ENCODE data around the gene ANGPTL4.
"Not testable (repeated sequence)": the region's sequence is repeated elsewhere in the genome, so short reads cannot be mapped to it uniquely, and the experiment has no call there.

- TF ChIP-seq, protein P1, sequence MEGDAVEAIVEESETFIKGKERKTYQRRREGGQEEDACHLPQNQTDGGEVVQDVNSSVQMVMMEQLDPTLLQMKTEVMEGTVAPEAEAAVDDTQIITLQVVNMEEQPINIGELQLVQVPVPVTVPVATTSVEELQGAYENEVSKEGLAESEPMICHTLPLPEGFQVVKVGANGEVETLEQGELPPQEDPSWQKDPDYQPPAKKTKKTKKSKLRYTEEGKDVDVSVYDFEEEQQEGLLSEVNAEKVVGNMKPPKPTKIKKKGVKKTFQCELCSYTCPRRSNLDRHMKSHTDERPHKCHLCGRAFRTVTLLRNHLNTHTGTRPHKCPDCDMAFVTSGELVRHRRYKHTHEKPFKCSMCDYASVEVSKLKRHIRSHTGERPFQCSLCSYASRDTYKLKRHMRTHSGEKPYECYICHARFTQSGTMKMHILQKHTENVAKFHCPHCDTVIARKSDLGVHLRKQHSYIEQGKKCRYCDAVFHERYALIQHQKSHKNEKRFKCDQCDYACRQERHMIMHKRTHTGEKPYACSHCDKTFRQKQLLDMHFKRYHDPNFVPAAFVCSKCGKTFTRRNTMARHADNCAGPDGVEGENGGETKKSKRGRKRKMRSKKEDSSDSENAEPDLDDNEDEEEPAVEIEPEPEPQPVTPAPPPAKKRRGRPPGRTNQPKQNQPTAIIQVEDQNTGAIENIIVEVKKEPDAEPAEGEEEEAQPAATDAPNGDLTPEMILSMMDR (IDR thresholded peaks at IDR 0.05; ENCODE audit: poor library complexity, severe bottlenecking), result not testable (repeated sequence)
- not testable (repeated sequence) for TF ChIP-seq EP300 (conservative IDR thresholded peaks at IDR 0.05; ENCODE audit: poor library complexity, severe bottlenecking); POLR2AphosphoS5 (IDR thresholded peaks at IDR 0.05); SMC3 (conservative IDR thresholded peaks at IDR 0.05; ENCODE audit: poor library complexity); MXI1 (conservative IDR thresholded peaks at IDR 0.05; ENCODE audit: poor library complexity, severe bottlenecking)
- TF ChIP-seq, protein P2, sequence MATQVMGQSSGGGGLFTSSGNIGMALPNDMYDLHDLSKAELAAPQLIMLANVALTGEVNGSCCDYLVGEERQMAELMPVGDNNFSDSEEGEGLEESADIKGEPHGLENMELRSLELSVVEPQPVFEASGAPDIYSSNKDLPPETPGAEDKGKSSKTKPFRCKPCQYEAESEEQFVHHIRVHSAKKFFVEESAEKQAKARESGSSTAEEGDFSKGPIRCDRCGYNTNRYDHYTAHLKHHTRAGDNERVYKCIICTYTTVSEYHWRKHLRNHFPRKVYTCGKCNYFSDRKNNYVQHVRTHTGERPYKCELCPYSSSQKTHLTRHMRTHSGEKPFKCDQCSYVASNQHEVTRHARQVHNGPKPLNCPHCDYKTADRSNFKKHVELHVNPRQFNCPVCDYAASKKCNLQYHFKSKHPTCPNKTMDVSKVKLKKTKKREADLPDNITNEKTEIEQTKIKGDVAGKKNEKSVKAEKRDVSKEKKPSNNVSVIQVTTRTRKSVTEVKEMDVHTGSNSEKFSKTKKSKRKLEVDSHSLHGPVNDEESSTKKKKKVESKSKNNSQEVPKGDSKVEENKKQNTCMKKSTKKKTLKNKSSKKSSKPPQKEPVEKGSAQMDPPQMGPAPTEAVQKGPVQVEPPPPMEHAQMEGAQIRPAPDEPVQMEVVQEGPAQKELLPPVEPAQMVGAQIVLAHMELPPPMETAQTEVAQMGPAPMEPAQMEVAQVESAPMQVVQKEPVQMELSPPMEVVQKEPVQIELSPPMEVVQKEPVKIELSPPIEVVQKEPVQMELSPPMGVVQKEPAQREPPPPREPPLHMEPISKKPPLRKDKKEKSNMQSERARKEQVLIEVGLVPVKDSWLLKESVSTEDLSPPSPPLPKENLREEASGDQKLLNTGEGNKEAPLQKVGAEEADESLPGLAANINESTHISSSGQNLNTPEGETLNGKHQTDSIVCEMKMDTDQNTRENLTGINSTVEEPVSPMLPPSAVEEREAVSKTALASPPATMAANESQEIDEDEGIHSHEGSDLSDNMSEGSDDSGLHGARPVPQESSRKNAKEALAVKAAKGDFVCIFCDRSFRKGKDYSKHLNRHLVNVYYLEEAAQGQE (IDR thresholded peaks at IDR 0.05; ENCODE audit: borderline replicate concordance), result not testable (repeated sequence)
Measured at GRCh38 chr19:8385103-8385502, 21.1 kb downstream of the ANGPTL4 start.
